Heart right ventricle (tissue), 16 donors: Measurements from ENCODE around the gene KLHL14. TPM values are rescaled to one million over a fixed set of nuclear protein-coding genes. Genes with fewer than 3 reads are reported as not detected.

Source experiments
- ATAC-seq, 8 donors: fragments of 200-7000 bp; cut with Tn5 transposase; one replicate each; pipeline ENCODE4 v1.9.1; 2020; ENCODE audit warnings: mild to moderate bottlenecking in 8 of 8, moderate library complexity in 8 of 8, moderate number of reproducible peaks in 1 of 8
- DNase-seq, 2 donors: peaks; one replicate each; pipeline ENCODE4 v3.0.0-alpha.2; 2020
- H3K27ac ChIP-seq, 10 donors: fragments of 200-600 bp; sonication (generic) in 2 of 10; one replicate each; pipeline versions ENCODE4 v1.5.0 to v1.8.0; 2020 to 2022; ENCODE audit warnings: mild to moderate bottlenecking in 3 of 10
- H3K27me3 ChIP-seq, 7 donors: fragments of 200-600 bp; one replicate each; pipeline ENCODE4 v1.8.0; 2021 to 2022; ENCODE audit warnings: mild to moderate bottlenecking in 2 of 7
- H3K36me3 ChIP-seq, 9 donors: fragments of 200-600 bp; sonication (generic) in 1 of 9; one replicate each; pipeline versions ENCODE4 v1.5.0 to v1.8.0; 2020 to 2022; ENCODE audit warnings: mild to moderate bottlenecking in 2 of 9
- H3K4me1 ChIP-seq, 9 donors: fragments of 200-600 bp; sonication (generic) in 1 of 9; one replicate each; pipeline versions ENCODE4 v1.5.0 to v1.8.0; 2020 to 2022; ENCODE audit warnings: mild to moderate bottlenecking in 4 of 9
- H3K4me3 ChIP-seq, 10 donors: fragments of 200-600 bp; sonication (generic) in 2 of 10; one replicate each; pipeline versions ENCODE4 v1.5.0 to v1.8.0; 2020 to 2022; ENCODE audit warnings: mild to moderate bottlenecking in 7 of 10, moderate library complexity in 2 of 10
- H3K9me3 ChIP-seq, 11 donors: fragments of 200-600 bp in 10 of 11; sonication (generic) in 2 of 11; one replicate each; pipeline versions ENCODE4 v1.5.0 to v1.8.0; 2013 to 2022; ENCODE audit warnings: mild to moderate bottlenecking in 2 of 11, control low read depth in 1 of 11, moderate library complexity in 1 of 11
- CTCF ChIP-seq, 9 donors: fragments of 200-600 bp; sonication (generic) in 2 of 9; IDR thresholded peaks; one replicate each; pipeline versions ENCODE4 v1.5.0 to v1.8.0; 2021 to 2022; ENCODE audit warnings: antibody characterized with exemption in 9 of 9, mild to moderate bottlenecking in 5 of 9, moderate library complexity in 1 of 9
- WGBS, 2 donors: extraction: QIAGEN DNeasy Blood & Tissue Kit; methylation state at CpG; one replicate each; pipeline ENCODE4 v1.1.7; 2013; ENCODE audit warnings: inconsistent platforms in 1 of 2; 5-methylcytosine and 5-hydroxymethylcytosine counted together
- intact Hi-C, 10 donors: fragments of 100-400 bp; cut with DNase I; formaldehyde crosslinking; loops; one replicate each; pipeline versions ENCODE4 v1.11.1 to v1.14.2; 2022
- polyA plus RNA-seq, 2 donors: library from polyadenylated mRNA; stranded (reverse); fragments of 200-250 nt; gene quantifications; one replicate each; pipeline ENCODE4 v1.2.3, GENCODE V29; 2013
- total RNA-seq, 10 donors: library from RNA; stranded (reverse); fragmentation: NEBNext Ultra II Directional in 3 of 10; extraction: Animal tissue kit (Norgen Biotek cat#: 25700) in 3 of 10; gene quantifications; one replicate each; pipeline versions ENCODE4 v1.2.1 to v1.2.4, GENCODE V29; 2021 to 2023
- donor health status: Arrhythmogenic right ventricular cardiomyopathy.
- donor health status: ischemic (EF 13 %, LVEDD 7.1; RV severe dilation, severe dysfunction).
- donor health status: healthy with polysubstance abuse.
- donor health status: DM: no; HTN: yes; CAD: no.
- donor health status: DM: no; HTN: no; CAD: no.
- donor health status: ischemic (EF 25% LVEDD 6.9; RV normal size, moderate dysfunction).
- donor health status: ischemic (EF 25% LVEDD 5.7; RV mildly dilated, moderate dysfunction).
- donor health status: healthy.
- donor health status: DM: yes; HTN: yes; CAD: no.
- donor health status: Ischemic cardiomyopathy.
- donor health status: ischemic (EF 35%, LVEDD 5.7; RV mildly dilated, moderate dysfunction).
- donor health status: nonischemic (EF 11% LVEDD 7.7; RV severe dilation, severe dysfunction).
- donor health status: DM: yes; HTN: yes; CAD: no.
- donor health status: PGD.
- donor health status: ischemic (EF 29% LVEDD 5.4; RV normal size, mild dysfunction).
- donor health status: nonischemic (EF 23%, LVEDD 6.1; RV moderate dilation, normal function).

The KLHL14 gene
- total and polyA plus RNA-seq, 12 donors: 0.04 to 0.28 (median 0.12) TPM; not detected in 5

- no peak for DNase-seq
- no peak for ATAC-seq
- Histone ChIP-seq H3K9me3 (no peaks in the 10 kb centered on the region), H3K4me1 (no peaks in the 10 kb centered on the region), H3K27me3 (no peaks in the 10 kb centered on the region), H3K4me3 (no peak overlapping the region), H3K36me3 (no peaks in the 10 kb centered on the region), H3K27ac (no peak overlapping the region)
- intact Hi-C loops: no loop called here
- 68 to 76% methylated on average over 3 of the region's 3 CpGs for WGBS, 2 donors
- TF ChIP-seq CTCF (IDR thresholded peaks at IDR 0.05): no peak
These were observed 50.5 kb downstream of the KLHL14 start for GRCh38 chr18:32722279-32722678.

GRCh38 chr18:32717126-32717525 is 55.7 kb downstream of the KLHL14 start:
- 84 to 88% methylated on average over 4 of the region's 4 CpGs for WGBS, 2 donors
- intact Hi-C loops: loop anchor here in 3 of 10 donors (5.0 to 10.0 kb wide), 2 partner anchors 198 to 205 kb away; no protein-coding TSS in a partner anchor
- ATAC-seq: no peak

GRCh38 chr18:32714571-32715148 is 58.2 kb downstream of the KLHL14 start:
- DNase-seq (peak in 1 of 2 donors; percentile 33), ATAC-seq (peak in 5 of 8 donors; percentile 37 to 65 (median 46))
- H3K9me3 ChIP-seq: no peaks in the 10 kb centered on the region
- no peak overlapping the region for H3K27ac ChIP-seq
- no peaks in the 10 kb centered on the region for H3K36me3 ChIP-seq
- no peaks in the 10 kb centered on the region for H3K27me3 ChIP-seq
- intact Hi-C loops: loop anchor here in 3 of 10 donors (5.0 to 10.0 kb wide), 2 partner anchors 200 to 208 kb away; no protein-coding TSS in a partner anchor
- 0% methylated on average over 4 of the region's 4 CpGs for WGBS, 2 donors
- H3K4me3 ChIP-seq: no peak overlapping the region
- H3K4me1 ChIP-seq: no peaks in the 10 kb centered on the region
- TF ChIP-seq CTCF (IDR thresholded peaks at IDR 0.05): peak; percentile 15 to 74 (median 64)

More at GRCh38 chr18:32717126-32717525, 55.7 kb downstream of the KLHL14 start:
- H3K27me3 ChIP-seq: no peaks in the 10 kb centered on the region
- no peak overlapping the region for H3K4me3 ChIP-seq
- no peak for DNase-seq
- H3K9me3 ChIP-seq: no peaks in the 10 kb centered on the region
- H3K36me3 ChIP-seq: no peaks in the 10 kb centered on the region
- H3K27ac ChIP-seq: no peak overlapping the region
- no peaks in the 10 kb centered on the region for H3K4me1 ChIP-seq
- TF ChIP-seq CTCF (IDR thresholded peaks at IDR 0.05): no peak

- DNase-seq (no peak), ATAC-seq (no peak)
- Histone ChIP-seq H3K27ac (no peak overlapping the region), H3K4me3 (no peak overlapping the region), H3K36me3 (no peaks in the 10 kb centered on the region), H3K4me1 (no peaks in the 10 kb centered on the region), H3K27me3 (no peaks in the 10 kb centered on the region), H3K9me3 (no peaks in the 10 kb centered on the region)
- no peak for TF ChIP-seq CTCF (IDR thresholded peaks at IDR 0.05)
- intact Hi-C loops: loop anchor here in 2 of 10 donors (10.0 kb wide), 1 partner anchor 202 kb away; no protein-coding TSS in a partner anchor
- WGBS, 2 donors: 93 to 95% methylated on average over 1 of the region's 1 CpG
These were observed 60.0 kb downstream of the KLHL14 start for GRCh38 chr18:32712860-32713259.
